Islet precursor cell (in vitro differentiated cells): ENCODE results near the gene FBXO22.
"Not testable (repeated sequence)": the region's sequence is repeated elsewhere in the genome, so short reads cannot be mapped to it uniquely, and the experiment has no call there.

ENCODE experiments used
- DNase-seq: peaks from one replicate; pipeline ENCODE4 v3.0.0-alpha.2; 2018

Gene FBXO22

DNA sequence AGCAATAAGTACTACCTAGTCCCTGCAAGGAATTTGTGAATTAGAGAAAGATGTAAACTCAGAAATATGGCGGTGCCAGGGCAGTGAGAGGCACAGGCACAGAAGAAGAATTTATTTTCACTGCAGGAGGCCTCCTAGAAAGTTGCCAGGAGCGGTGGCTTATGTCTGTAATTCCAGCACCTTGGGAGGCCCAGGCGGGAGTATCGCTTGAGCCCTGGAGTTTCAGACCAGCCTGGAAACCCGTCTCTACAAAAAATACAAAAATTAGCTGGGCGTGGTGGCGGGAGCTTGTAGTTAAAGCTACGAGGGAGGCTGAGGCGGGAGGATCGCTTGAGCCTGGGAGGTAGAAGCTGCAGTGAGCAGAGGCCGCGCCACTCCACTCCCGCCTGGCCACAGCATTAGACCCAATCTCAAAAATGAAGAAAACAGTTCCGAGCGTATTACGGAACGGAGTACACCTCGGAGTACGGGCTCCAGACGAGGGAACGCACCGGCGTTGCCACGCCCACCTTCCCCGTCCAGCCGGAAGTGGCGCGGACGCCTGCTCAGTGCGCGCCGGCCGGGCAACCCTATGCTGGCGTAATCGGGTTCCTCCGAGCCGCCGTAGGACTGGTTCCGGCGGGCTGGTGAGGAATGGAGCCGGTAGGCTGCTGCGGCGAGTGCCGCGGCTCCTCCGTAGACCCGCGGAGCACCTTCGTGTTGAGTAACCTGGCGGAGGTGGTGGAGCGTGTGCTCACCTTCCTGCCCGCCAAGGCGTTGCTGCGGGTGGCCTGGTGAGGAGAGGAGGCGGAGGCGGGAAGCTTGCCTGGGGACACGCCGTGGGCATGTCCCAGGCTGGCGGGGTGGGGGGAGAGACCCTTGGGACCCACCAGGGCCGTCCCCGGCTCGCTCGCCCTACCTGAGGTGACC is at the start of gene FBXO22:
FBXO22 (plus strand) TSS at position 548 of the 909 bp plus-strand sequence; CDS start at position 634, 86 bp downstream.
- peak; percentile 95 for DNase-seq

GRCh38 chr15:75857886-75858285 is 45.8 kb upstream of the FBXO22 start:
- no peak for DNase-seq

DNA sequence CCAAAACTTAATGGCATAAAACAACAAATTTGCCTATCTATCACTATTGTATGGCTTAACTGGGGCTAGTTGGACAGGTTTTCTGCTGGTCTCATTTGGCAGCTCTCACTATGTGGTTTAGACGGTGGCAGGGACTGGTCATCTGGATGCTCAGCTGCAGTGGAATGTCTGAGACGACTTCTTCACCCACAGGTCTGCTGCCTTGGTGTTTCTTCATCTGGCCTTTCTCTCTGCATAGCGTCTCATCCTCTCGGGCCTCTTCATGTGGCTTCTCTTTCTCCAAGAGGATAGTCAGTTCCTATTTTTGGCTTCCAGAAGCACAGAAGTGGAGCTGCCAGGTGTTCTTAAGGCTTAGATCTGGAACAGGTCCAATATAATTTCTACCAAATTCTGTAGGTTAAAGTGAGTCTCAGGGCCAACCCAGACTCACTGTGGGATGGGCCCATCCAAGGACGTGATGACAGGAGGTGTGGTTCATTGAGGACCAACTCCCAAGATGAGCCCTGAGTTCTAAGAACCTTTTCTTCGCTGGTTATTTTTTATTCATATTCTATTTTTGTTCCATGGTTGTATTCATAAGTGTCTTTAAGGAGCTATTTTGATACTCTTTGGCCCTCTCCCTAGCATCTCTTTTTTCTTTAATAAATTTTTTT is 41.8 kb upstream of the FBXO22 start:
- peak; percentile 77 for DNase-seq

DNA sequence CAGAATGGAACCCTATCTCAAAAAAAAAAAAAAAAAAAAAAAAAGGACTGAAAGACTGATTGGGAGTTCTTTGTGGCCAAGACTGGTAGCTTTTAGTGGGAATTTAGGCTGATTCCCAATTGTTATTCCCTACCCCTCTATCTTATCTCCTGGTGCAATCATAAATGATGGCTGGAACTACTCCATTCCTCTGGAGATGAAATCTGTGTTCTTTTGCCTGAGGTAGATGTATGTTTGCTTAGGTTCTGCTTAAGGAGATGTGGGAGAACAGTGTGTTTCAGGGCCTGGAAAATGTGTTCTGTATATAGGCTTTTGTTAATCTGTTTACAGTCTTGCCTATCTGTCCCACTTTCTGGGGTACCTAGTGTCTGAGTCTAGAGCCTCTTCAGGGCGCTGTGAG is 40.9 kb upstream of the FBXO22 start:
- no peak for DNase-seq

- no peak for DNase-seq
Measured at GRCh38 chr15:75864213-75865059, 39.2 kb upstream of the FBXO22 start.

- DNase-seq, result not testable (repeated sequence)
Measured at GRCh38 chr15:75866045-75866444, 37.6 kb upstream of the FBXO22 start.

DNA sequence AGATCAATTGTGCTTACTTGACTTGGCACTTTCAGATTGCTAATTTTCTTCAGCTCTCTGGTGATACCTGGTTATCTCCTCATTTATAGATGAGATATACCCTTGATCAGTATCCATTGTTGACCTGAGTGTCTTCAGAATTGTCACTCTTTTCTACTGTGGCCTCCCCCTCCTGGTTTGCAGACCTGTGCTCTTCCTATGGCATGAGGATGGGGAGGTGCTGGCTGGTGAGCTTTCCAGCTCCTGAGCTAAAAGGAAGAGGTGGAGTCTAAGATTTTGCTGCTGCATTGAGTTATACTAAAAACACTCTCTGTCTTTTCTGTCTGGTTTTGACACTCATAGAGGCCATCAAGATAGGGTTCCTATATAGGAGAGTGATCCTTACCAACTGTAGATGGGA is 36.8 kb upstream of the FBXO22 start:
- DNase-seq, result no peak

DNA sequence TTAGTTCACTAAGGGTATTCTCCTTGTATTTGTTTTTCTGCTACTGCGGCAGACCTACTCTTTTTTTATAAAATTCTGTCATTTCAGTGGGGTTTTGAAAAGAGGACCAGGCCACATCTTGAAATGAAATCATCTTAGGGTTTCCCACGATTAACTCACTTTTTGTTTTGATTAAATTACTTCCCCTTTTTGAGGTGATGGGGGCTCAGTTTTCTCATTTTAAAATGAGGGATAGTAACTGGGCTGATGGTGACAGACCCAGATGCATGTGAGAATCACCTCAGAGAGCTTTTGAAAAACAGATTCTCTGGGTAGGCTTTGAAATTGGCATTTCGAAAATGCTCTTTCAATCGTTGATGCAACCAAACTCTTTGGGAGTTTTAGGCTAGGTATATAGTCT is 36.2 kb upstream of the FBXO22 start:
- DNase-seq, result no peak

GRCh38 chr15:75868019-75868418 is 35.7 kb upstream of the FBXO22 start:
- no peak for DNase-seq

DNA sequence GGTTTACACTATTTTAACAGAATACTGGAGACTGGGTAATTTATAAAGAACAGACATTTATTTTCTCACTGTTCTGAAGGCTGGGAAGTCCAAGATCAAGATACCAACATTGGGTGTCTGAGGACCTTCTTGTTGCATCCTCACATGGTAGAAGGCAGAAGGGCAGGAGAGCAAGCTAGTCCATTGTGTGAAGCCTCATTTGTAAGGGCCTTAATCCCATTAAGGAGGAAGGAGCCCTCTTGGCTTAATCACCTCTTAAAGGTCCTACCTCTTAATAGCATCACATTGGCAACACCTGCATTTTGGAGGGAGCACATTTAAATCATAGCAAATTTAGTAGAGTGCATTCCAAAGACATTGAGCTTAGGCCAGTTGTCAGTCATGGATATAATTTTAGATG is 34.2 kb upstream of the FBXO22 start:
- DNase-seq, result no peak

- DNase-seq, result not testable (repeated sequence)
Measured at GRCh38 chr15:75871589-75871988, 32.1 kb upstream of the FBXO22 start.

DNA sequence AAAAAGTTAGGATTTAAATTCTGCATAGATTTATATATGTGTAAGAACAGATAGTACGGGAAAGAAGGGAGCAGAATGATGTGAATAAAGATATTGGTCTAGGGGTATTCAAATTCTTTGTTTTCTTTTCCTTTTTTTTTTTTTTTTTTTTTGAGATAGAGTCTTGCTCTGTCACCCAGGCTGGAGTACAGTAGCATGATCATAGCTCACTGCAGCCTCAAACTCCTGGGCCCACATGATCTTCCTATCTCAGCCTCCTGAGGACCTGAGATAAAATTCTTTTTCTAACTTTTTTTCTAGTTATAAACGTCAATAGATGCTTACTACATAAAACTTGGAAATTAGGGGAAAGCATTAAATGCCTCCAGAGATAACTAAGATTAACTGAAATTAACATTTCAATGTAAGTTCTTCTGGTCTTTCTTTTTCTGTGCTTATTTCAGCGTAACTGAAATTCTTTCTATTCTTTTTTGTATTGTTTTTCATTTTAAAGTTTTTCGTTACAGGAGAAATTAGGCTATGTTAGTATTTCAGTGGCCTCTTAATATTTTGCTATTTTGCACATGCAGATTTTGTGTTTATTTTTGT is 31.2 kb upstream of the FBXO22 start:
- DNase-seq, result no peak

DNA sequence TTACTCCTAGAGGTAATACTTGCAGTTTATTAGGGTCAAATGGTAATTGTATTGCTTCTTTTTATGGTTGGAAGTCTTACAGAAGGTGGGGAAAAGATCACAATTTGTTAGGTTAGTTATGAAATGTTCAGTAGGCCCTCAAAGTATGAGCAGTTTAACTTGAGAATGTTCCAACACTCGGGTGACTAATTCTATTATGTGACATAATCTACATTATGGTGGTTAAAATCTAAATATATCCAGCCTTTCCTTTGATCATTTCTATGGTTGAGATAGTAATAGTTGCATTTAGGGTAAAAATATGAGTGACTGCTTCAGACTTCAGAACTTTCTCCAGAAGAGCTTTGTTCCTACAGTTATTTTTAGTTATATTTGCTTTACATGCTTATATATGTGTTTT is 19.6 kb upstream of the FBXO22 start:
- DNase-seq, result no peak

DNA sequence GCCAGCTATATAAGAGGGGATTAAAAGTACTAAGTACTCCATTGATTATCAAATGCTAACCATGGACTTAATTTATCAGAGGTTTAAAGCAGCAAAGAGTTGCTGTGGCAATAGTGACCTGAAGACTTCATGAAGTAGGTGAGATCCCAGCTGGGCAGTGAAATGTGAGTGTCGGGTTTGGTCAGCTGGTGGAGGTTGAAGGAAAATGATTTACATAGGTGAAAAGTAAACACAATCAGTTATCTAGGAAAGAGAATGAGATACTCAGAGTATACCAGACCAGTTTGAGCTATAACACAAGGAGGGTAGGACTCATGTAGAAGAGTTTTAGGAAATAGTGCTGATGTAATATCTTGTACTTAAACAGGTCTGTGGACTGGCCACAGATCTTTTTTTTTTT is 16.5 kb upstream of the FBXO22 start:
- DNase-seq, result no peak

DNA sequence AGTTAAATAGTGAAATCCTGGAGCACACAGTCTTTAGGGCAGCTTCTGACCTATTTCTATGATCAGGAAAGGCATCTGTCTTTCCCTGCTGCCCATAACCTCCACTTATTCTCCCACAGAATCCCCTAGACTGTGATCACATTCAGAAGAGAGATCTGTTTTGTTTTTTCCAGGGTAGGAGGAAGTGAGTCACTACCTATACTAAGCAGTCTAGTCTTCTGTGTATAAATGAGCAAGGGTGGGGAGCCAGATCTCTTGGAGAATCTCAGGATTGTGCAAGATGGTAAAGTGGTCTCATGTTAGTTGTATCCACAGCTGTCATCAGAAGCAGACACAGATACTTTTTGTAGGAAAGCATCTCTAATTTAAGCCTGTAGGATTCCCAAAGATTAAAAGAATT is 11.8 kb upstream of the FBXO22 start:
- peak; percentile 69 for DNase-seq

GRCh38 chr15:75895731-75896130 is 7.9 kb upstream of the FBXO22 start:
- no peak for DNase-seq

- DNase-seq, result no peak
Measured at GRCh38 chr15:75900577-75900976, 3.1 kb upstream of the FBXO22 start.

DNA sequence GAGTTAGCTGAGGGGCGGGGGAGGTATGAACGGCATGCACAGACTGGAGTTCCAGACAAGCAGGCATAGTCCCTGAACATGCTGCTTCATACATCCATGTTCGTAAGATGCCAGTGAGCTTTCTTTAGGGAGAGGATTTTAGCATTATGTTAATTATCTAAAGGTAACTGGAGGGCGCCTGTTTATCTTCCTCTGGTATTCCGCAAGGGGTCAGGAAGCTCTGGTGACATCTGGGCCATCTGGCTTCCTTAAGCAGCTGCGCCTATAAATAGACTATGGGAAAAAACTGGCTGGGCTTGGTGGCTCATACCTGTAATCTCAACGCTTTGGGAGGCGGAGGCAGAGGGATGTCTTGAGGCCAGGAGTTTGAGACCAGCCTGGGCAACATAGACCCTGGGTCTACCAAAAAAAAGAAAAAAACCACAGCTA is 1.5 kb upstream of the FBXO22 start:
- DNase-seq, result peak; percentile 87

- DNase-seq, result no peak
Measured at GRCh38 chr15:75905231-75905630, 1.6 kb downstream of the FBXO22 start.

- DNase-seq, result not testable (repeated sequence)
Measured at GRCh38 chr15:75910355-75910754, 6.7 kb downstream of the FBXO22 start.

GRCh38 chr15:75916978-75917377 is 13.3 kb downstream of the FBXO22 start:
- no peak for DNase-seq

GRCh38 chr15:75918135-75918534 is 14.5 kb downstream of the FBXO22 start:
- DNase-seq, result no peak

GRCh38 chr15:75920079-75920478 is 16.4 kb downstream of the FBXO22 start:
- DNase-seq, result no peak
